Right lung (tissue), 10 donors: ENCODE data around the gene UPK3B. TPM values are rescaled to one million over a fixed set of nuclear protein-coding genes. Genes with fewer than 3 reads are reported as not detected.
"Not testable (repeated sequence)": the region's sequence is repeated elsewhere in the genome, so short reads cannot be mapped to it uniquely, and the experiment has no call there.

Source experiments
- DNase-seq, 2 donors: peaks; one replicate each; pipeline ENCODE4 v3.0.0-alpha.2; 2013
- long read RNA-seq, 8 donors: transcript quantifications; one replicate each; lab custom pipeline, GENCODE V29; 2026
- polyA plus RNA-seq, 5 donors: library from polyadenylated mRNA; unstranded; fragments of 120-200 nt; gene quantifications; one replicate each; pipeline versions ENCODE4 v1.2.1 to v1.2.3, GENCODE V29; 2013; ENCODE audit warnings: inconsistent platforms in 1 of 5, low replicate concordance in 1 of 5; ENCODE audit not compliant: insufficient read length in 5 of 5, insufficient read depth in 1 of 5

The UPK3B gene
- polyA plus RNA-seq, result 10 to 100 TPM in 4 of 5 donors, 1 to 10 TPM in 1; 6.8 to 56.1 (median 18.0) TPM
- long read RNA-seq, donor 1, partial matches to known transcripts, result 0 of 5 reads
- long read RNA-seq, donor 1, other reads (novel, unspliced or antisense), result 0 of 5 reads
- long read RNA-seq, donor 2, partial matches to known transcripts, result 0 of 1 reads
- long read RNA-seq, donor 2, other reads (novel, unspliced or antisense), result 0 of 1 reads
- long read RNA-seq, donor 3, partial matches to known transcripts, result 0 of 8 reads
- long read RNA-seq, donor 3, other reads (novel, unspliced or antisense), result 6 of 8 reads
- long read RNA-seq, donor 4, partial matches to known transcripts, result 0 of 1 reads
- long read RNA-seq, donor 4, other reads (novel, unspliced or antisense), result 0 of 1 reads
- long read RNA-seq, donor 5, partial matches to known transcripts, result 0 of 1 reads
- long read RNA-seq, donor 5, other reads (novel, unspliced or antisense), result 0 of 1 reads
- long read RNA-seq, donor 6, partial matches to known transcripts, result 0 of 4 reads
- long read RNA-seq, donor 6, other reads (novel, unspliced or antisense), result 0 of 4 reads
- long read RNA-seq, donor 7, partial matches to known transcripts, result 0 of 3 reads
- long read RNA-seq, donor 7, other reads (novel, unspliced or antisense), result 0 of 3 reads
- long read RNA-seq, donor 8, result 0 reads

GRCh38 chr7:76509931-76510877 lies at the start of gene UPK3B:
Gene UPK3B, plus strand, starts transcription at chr7:76510552. Its CDS starts 101 bp downstream, at chr7:76510653.
- DNase-seq, result peak in 1 of 2 donors; percentile 31

GRCh38 chr7:76460767-76461166 lies 49.6 kb upstream of the UPK3B start:
- DNase-seq, result not testable (repeated sequence)

- DNase-seq, result not testable (repeated sequence)
These were observed 48.8 kb upstream of the UPK3B start, which contains the start of gene DTX2 for GRCh38 chr7:76461464-76462101. Gene DTX2, plus strand, starts transcription at chr7:76461709. Its CDS starts 18,801 bp downstream, at chr7:76480510.

DNA sequence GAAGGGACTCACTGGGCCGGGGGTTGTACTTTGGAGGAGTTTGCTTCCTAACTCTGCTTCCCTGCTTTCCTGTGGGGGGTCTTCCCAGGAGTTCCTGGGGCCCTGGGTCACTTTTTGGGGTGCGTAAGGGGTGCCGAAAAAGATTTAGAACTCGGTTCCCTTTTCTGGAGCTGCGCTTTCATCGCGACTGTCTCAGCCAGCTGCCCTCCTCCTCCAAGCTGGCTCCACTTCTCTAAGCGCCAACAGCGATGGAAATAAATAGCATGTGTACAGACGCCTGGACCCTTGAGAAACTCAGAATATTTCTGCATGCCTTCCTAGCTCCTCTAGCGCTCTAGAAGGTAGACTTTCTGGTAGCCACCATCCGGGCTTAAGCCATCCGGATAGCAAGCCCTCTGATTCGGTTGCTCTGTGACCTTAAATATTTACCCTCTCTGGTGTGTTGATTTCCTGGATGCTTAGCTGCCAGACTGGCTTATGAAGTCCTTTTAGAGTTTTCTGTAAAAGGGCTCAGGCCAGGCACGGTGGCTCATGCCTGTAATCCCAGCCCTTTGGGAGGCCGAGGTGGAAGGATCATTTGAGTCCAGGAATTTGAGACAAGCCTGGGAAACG lies 48.0 kb upstream of the UPK3B start:
- not testable (repeated sequence) for DNase-seq

DNA sequence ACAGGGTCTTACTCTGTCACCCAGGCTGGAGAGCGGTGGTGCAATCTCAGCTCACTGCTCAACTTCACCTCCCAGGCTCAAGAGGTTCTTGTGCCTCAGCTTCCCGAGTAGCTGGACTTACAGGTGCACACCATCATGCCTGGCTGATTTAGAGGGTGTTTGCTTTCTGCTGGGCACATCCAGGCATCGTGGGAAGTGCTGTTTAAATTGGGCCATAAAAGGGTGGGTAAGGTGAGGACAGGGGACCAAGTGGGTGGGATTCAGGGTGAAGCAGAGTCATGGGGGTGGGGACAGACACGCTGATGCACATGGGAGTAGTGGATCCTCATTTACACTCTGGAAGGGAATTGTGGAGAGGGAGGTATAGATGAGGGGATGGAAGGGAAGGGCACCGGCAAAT lies 45.4 kb upstream of the UPK3B start:
- DNase-seq, result not testable (repeated sequence)

DNA sequence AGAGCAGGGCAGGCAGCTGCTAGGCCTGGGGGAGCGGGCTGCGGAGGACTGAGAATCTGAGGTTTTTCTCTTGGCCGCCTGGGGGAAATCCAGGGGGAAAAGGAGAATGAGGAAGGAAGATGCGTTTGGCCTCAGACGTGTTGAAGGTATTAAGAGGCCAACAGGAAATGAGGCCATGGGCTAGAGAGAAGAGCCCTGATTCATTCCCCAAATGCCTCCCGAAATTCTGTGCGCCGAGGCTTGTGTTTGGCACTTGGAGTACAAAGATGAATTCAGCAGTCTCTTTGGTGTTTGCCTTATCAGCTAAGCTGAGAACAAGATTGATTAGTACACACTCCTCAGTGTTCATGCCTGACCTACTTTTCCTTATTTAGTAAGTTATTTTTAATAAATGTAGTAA lies 44.4 kb upstream of the UPK3B start:
- DNase-seq, result not testable (repeated sequence)

DNA sequence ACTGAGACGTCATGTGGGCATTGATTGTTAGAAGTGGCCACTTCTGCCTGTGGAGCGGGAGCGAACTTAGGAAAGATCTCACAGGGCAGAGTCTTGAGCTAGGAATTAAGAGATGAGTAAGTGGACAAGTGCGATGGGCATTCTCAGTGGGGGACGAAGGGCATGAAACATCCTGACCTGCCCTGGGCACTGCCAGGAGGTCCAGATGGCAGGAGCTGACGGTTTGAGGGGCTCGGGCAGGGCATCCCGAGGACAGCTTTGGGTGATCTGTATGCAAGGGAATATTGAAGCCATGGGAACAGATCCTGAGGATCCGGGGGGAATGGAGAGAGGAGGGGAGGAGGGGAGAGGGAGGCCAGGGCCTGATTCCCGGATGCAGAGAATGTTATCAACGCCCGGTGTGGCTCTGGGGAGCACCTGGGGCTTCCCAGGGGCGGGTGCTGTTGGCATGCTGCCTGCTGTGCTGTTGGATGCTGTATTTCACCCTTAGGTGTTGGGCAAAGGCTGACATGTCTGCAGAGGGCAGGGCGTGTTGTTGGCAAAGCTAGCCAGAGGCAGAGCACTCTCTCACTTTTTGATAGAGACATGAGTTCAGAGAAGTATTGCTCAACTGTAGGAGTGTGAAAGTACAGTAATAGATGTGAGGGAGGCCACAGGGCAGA lies 42.5 kb upstream of the UPK3B start:
- DNase-seq, result not testable (repeated sequence)

DNA sequence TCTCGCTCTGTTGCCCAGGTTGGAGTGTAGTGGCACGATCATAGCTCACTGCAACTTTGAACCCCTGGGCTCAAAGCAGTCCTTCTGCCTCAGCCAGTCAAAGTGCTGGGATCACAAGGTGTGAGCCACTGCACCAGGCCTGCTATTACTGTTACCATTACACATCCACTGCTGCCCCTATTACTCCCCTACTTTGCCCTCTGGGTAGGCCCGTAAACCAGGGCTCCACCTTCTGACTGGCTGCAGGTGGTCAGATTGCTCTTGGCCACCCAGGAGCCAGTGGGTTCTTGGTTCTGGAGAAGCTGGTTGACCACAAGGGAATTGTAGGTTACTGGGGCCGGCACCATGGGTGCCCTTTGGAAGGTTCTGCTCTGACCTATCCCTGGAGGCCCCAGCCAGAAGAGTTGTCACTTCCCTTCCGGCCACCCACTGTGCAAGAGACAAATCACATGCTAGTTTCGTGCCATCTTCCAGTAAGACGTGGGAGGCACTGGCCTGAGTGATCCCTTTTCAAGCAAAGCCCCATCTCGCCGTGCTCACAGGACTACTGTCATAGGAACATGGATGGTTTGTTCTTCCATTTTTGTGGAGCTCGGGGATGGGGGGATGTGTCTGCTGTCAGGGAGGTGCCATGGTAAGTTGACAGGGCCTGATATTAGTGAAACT lies 38.7 kb upstream of the UPK3B start:
- not testable (repeated sequence) for DNase-seq

DNA sequence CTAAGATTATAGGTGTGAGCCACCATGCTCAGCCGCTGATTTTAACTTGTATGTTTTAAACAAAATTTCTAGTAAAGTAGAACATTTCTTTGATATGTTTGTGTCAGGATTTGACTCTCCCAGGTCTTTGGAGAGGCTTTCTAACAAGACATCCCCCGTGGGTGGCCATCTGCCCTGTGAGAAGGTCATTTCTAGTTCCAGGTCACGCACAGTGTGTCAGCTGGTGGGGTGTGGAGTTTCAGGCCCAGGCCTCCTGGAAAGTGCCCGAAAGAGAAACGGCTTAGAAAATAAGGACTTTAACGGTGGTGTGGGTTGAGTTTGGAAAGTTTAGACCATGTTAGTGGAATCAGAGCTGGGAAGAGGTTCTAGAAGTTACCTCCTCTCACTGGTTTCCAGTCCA lies 37.3 kb upstream of the UPK3B start:
- DNase-seq, result not testable (repeated sequence)

DNA sequence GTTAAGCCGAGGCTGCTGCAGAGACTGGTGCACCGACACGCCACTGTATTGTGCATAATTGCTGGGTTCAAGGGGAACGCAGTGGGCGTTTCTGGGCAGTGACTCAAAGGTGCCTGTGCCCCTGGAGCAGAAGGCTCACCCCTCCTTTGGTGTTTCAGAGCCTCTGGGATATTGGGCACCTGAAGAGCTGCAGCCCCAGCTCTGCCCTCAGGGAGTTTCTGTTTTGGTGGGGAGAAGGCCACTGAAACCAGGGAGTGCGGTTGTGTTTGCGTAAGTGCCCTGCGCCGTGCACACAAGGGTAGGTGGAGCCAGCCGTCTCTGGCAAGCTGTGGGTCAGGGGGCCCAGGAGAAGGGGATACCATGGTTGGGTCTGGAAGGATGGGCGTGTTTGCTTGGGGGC lies 34.1 kb upstream of the UPK3B start:
- not testable (repeated sequence) for DNase-seq

DNA sequence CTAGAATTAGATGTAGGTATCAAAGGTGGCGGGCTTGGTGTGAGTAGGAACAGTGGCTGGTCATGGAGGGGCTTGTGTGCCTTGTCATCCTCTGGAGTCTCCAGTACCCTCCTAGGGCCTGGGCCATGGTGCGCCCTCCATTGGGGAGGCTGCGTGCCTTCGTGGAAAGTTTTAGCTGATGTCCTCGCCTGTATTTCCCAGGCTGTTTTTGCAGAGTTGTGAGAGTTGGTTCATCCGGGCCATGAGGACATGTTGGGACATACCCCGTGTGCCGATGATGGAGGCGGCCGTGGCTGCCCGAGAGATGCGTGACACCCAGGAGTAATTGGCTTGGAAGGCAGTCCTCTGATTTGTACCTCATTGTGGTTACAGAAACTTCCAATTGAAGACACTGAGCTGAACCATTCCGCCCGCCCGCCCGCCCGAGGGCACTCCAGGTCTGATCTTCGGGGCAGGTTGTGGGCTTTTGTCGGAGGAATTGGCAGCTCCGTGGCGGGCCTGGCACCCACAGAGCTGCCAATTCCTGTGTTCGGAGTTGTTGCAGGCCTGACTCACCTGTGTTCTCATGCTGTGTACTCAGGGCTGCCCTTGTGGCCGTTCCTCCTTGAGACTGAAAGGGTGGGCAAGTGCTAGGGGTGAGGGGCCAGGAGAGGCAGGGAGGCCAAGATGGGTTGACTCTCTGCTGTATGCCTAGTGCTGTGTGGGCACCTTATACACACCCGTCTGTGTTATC lies 33.4 kb upstream of the UPK3B start:
- DNase-seq, result not testable (repeated sequence)

DNA sequence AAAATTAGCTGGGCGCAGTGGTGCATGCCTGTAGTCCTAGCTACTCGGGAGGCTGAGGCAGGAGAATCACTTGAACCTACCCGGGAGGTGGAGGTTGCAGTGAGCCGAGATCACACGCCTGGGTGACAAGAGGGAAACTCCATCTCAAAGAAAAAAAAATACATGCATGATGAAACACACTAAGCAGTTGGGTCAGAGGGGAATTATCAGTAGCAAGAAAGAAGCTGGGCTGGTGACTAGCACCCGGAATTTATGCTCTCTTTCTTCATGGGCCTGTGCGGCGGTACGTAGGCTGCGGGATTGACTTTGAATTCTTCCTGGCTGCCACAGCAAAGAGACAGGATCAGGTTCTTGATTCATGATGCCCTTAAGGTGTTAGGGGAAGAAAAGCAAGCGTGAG lies 30.7 kb upstream of the UPK3B start:
- not testable (repeated sequence) for DNase-seq

GRCh38 chr7:76480403-76481253 lies 29.7 kb upstream of the UPK3B start:
- DNase-seq, result not testable (repeated sequence)

- not testable (repeated sequence) for DNase-seq
These were observed 27.7 kb upstream of the UPK3B start for GRCh38 chr7:76482660-76483059.

GRCh38 chr7:76483081-76483480 lies 27.3 kb upstream of the UPK3B start:
- DNase-seq, result not testable (repeated sequence)

- DNase-seq, result not testable (repeated sequence)
These were observed 25.9 kb upstream of the UPK3B start for GRCh38 chr7:76484456-76484855.

DNA sequence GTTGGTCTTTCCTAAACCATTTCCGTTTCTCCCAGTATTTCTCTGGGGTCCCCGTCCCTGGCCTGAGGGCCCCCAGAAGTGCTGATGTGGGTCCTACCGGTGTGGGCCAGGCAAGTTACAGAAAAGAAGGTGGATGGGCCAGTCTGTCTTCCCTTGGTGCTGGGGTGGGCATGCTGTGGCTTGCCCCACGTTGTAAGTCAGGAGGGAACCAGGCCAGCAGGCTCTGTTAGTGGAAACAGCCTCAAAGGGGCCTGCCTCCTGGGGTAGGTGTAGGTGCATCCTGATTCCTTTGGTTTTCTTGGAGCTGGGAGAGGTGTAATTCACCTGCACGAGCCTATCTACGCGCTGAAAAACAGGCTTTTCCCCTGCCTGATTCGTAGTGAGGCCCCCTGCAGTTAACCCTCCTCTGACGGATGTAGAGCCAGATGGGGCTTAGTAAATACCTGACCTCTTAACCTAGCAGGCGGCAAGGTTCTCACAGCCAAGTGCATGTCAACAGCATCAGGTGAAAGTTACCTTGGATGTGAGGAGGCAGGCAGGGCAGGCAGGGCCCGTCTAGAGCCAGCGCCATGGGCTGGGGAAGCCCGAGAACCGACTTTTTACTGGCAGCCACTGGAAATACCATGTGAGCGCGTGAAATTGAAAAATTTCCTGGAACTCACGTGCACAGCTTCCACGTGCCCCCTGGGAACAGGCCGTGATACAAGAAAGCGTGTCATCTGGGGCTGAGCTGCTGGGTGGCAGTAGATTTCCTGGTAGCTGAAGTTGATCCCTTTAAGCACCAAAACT lies 24.3 kb upstream of the UPK3B start:
- not testable (repeated sequence) for DNase-seq
